HEK293 (cell line): ENCODE measurements around the gene ITPKC.
A peak's percentile ranks its signal among the peaks of the same experiment; 100 is the strongest.

Source experiments
- EGR2 ChIP-seq: fragments of 450-650 bp; formaldehyde crosslinking; IDR thresholded peaks from 2 replicates; pipeline ENCODE4 v1.5.1; 2016; ENCODE audit warnings: low read depth, missing biosample characterization, missing genetic modification characterization
- GLIS2 ChIP-seq: fragments of 450-650 bp; formaldehyde crosslinking; IDR thresholded peaks from 2 replicates; pipeline ENCODE4 v1.5.1; 2016; ENCODE audit warnings: missing biosample characterization, missing genetic modification characterization
- TRIM28 ChIP-seq: IDR thresholded peaks from 2 replicates; pipeline ENCODE4 v1.6.1; 2011; ENCODE audit warnings: low read length, control low read depth, borderline replicate concordance
- WT1 ChIP-seq: fragments of 450-650 bp; formaldehyde crosslinking; IDR thresholded peaks from 2 replicates; pipeline ENCODE4 v1.5.1; 2016; ENCODE audit warnings: missing biosample characterization, missing genetic modification characterization
- ZBTB17 ChIP-seq: fragments of 450-650 bp; formaldehyde crosslinking; IDR thresholded peaks from 2 replicates; pipeline ENCODE4 v1.5.1; 2016; ENCODE audit warnings: missing biosample characterization, missing genetic modification characterization
- ZBTB21 ChIP-seq: fragments of 450-650 bp; formaldehyde crosslinking; IDR thresholded peaks from 2 replicates; pipeline ENCODE4 v1.5.1; 2017; ENCODE audit warnings: missing biosample characterization, missing genetic modification characterization
- ZBTB8A ChIP-seq: fragments of 450-650 bp; formaldehyde crosslinking; IDR thresholded peaks from 2 replicates; pipeline ENCODE4 v1.5.1; 2016; ENCODE audit warnings: missing biosample characterization, missing genetic modification characterization
- ZNF114 ChIP-seq: fragments of 450-650 bp; formaldehyde crosslinking; IDR thresholded peaks from 2 replicates; pipeline ENCODE4 v1.5.0; 2017; ENCODE audit warnings: missing biosample characterization, missing genetic modification characterization
- ZNF16 ChIP-seq: fragments of 450-650 bp; formaldehyde crosslinking; IDR thresholded peaks from 2 replicates; pipeline ENCODE4 v1.5.1; 2016; ENCODE audit warnings: low read depth, missing biosample characterization, missing genetic modification characterization
- ZNF239 ChIP-seq: fragments of 450-650 bp; formaldehyde crosslinking; IDR thresholded peaks from 2 replicates; pipeline ENCODE4 v1.5.1; 2016; ENCODE audit warnings: missing biosample characterization, missing genetic modification characterization
- ZNF266 ChIP-seq: fragments of 450-650 bp; formaldehyde crosslinking; IDR thresholded peaks from 2 replicates; pipeline ENCODE4 v1.5.1; 2016; ENCODE audit warnings: missing biosample characterization, missing genetic modification characterization, low read depth
- ZNF529 ChIP-seq: fragments of 450-650 bp; formaldehyde crosslinking; IDR thresholded peaks from 2 replicates; pipeline ENCODE4 v1.5.1; 2017; ENCODE audit warnings: missing genetic modification characterization, missing biosample characterization; ENCODE audit not compliant: insufficient replicate concordance
- ZNF664 ChIP-seq: fragments of 450-650 bp; formaldehyde crosslinking; IDR thresholded peaks from 2 replicates; pipeline ENCODE4 v1.5.1; 2016; ENCODE audit warnings: missing biosample characterization, missing genetic modification characterization
- ZNF837 ChIP-seq: fragments of 450-650 bp; formaldehyde crosslinking; IDR thresholded peaks from 2 replicates; pipeline ENCODE4 v1.5.1; 2016; ENCODE audit warnings: missing biosample characterization, missing genetic modification characterization
- ZNF843 ChIP-seq: fragments of 450-650 bp; formaldehyde crosslinking; IDR thresholded peaks from 2 replicates; pipeline ENCODE4 v1.5.1; 2016; ENCODE audit warnings: missing biosample characterization, missing genetic modification characterization
- TF ChIP-seq, protein P1 (sequence below): fragments of 450-650 bp; formaldehyde crosslinking; IDR thresholded peaks from 2 replicates; pipeline ENCODE4 v1.5.1; 2017; ENCODE audit warnings: missing biosample characterization, missing genetic modification characterization
- TF ChIP-seq, protein P2 (sequence below): fragments of 450-650 bp; formaldehyde crosslinking; IDR thresholded peaks from 2 replicates; pipeline ENCODE4 v1.5.1; 2016; ENCODE audit warnings: missing biosample characterization, missing genetic modification characterization
- TF ChIP-seq, protein P3 (sequence below): fragments of 450-650 bp; formaldehyde crosslinking; IDR thresholded peaks from 2 replicates; pipeline ENCODE4 v1.5.1; 2016; ENCODE audit warnings: missing biosample characterization, missing genetic modification characterization
- TF ChIP-seq, protein P4 (sequence below): fragments of 450-650 bp; formaldehyde crosslinking; IDR thresholded peaks from 2 replicates; pipeline ENCODE4 v1.5.1; 2016; ENCODE audit warnings: missing biosample characterization, missing genetic modification characterization, borderline replicate concordance
- TF ChIP-seq, protein P5 (sequence below): fragments of 450-650 bp; formaldehyde crosslinking; IDR thresholded peaks from 2 replicates; pipeline ENCODE4 v1.5.1; 2016; ENCODE audit warnings: missing biosample characterization, missing genetic modification characterization
- TF ChIP-seq, protein P6 (sequence below): fragments of 450-650 bp; formaldehyde crosslinking; IDR thresholded peaks from 2 replicates; pipeline ENCODE4 v1.5.1; 2017; ENCODE audit warnings: missing biosample characterization, missing genetic modification characterization

Gene ITPKC

DNA sequence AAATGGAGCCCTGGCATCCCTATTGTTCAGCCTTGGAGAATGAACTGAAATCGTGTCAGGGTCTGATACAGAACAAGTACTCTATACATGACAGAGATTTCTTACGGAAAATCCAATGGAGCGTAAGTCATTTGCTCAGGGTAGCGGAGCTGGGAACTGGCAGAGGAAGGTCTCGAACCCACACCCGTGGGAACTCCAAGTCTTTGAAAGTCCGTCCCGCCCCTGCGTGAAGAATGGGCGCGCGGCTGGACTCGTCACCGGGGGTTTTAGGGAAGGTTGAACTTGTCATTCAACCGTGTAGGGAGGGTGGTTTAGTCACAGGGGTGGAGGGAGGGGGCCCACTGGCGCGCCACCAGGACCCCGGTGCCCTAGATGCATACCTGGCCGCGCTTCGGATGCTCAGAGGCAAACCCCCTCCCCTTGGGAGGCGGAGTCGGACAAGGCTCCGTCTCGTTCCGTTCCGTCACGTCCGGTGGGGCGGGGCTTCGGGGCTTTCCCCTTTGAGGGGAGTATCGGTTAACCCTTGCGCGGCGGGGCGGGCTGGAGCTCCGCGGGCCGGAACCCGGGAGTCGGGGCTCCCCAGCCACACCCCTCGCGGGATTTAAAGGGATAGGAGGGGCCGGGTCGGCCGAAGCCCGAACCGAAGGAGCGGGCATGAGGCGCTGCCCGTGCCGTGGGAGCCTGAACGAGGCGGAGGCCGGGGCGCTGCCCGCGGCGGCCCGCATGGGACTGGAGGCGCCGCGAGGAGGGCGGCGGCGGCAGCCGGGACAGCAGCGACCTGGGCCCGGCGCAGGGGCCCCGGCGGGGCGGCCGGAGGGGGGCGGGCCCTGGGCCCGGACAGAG lies at the start of gene ITPKC, which contains the start of gene COQ8B (continued):
- TF ChIP-seq WT1 (tag by site-specific recombination), result peak; percentile 97
- peak; percentile 57; the same call in 1 of the 2 replicates for TF ChIP-seq ZBTB17 (tag by site-specific recombination)
- no peak for TF ChIP-seq ZNF266 (tag by site-specific recombination)
- TF ChIP-seq, protein P1, sequence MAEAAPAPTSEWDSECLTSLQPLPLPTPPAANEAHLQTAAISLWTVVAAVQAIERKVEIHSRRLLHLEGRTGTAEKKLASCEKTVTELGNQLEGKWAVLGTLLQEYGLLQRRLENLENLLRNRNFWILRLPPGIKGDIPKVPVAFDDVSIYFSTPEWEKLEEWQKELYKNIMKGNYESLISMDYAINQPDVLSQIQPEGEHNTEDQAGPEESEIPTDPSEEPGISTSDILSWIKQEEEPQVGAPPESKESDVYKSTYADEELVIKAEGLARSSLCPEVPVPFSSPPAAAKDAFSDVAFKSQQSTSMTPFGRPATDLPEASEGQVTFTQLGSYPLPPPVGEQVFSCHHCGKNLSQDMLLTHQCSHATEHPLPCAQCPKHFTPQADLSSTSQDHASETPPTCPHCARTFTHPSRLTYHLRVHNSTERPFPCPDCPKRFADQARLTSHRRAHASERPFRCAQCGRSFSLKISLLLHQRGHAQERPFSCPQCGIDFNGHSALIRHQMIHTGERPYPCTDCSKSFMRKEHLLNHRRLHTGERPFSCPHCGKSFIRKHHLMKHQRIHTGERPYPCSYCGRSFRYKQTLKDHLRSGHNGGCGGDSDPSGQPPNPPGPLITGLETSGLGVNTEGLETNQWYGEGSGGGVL (tag by site-specific recombination), result peak; percentile 83
- TF ChIP-seq ZNF239 (tag by site-specific recombination), result 0 out of 2 replicates have a peak, but pooled peaks have one; percentile 21
- no peak for TF ChIP-seq ZNF16 (tag by site-specific recombination)
- TF ChIP-seq ZBTB8A (tag by site-specific recombination), result 0 out of 2 replicates have a peak, but pooled peaks have one; percentile 55
- TF ChIP-seq, protein P2, sequence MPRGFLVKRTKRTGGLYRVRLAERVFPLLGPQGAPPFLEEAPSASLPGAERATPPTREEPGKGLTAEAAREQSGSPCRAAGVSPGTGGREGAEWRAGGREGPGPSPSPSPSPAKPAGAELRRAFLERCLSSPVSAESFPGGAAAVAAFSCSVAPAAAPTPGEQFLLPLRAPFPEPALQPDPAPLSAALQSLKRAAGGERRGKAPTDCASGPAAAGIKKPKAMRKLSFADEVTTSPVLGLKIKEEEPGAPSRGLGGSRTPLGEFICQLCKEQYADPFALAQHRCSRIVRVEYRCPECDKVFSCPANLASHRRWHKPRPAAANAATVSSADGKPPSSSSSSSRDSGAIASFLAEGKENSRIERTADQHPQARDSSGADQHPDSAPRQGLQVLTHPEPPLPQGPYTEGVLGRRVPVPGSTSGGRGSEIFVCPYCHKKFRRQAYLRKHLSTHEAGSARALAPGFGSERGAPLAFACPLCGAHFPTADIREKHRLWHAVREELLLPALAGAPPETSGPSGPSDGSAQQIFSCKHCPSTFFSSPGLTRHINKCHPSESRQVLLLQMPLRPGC (tag by site-specific recombination), result no peak; the same call in 1 of the 2 replicates
- no peak for TF ChIP-seq TRIM28
- TF ChIP-seq, protein P3, sequence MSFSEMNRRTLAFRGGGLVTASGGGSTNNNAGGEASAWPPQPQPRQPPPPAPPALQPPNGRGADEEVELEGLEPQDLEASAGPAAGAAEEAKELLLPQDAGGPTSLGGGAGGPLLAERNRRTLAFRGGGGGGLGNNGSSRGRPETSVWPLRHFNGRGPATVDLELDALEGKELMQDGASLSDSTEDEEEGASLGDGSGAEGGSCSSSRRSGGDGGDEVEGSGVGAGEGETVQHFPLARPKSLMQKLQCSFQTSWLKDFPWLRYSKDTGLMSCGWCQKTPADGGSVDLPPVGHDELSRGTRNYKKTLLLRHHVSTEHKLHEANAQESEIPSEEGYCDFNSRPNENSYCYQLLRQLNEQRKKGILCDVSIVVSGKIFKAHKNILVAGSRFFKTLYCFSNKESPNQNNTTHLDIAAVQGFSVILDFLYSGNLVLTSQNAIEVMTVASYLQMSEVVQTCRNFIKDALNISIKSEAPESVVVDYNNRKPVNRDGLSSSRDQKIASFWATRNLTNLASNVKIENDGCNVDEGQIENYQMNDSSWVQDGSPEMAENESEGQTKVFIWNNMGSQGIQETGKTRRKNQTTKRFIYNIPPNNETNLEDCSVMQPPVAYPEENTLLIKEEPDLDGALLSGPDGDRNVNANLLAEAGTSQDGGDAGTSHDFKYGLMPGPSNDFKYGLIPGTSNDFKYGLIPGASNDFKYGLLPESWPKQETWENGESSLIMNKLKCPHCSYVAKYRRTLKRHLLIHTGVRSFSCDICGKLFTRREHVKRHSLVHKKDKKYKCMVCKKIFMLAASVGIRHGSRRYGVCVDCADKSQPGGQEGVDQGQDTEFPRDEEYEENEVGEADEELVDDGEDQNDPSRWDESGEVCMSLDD, result peak; percentile 98
- TF ChIP-seq, protein P4, sequence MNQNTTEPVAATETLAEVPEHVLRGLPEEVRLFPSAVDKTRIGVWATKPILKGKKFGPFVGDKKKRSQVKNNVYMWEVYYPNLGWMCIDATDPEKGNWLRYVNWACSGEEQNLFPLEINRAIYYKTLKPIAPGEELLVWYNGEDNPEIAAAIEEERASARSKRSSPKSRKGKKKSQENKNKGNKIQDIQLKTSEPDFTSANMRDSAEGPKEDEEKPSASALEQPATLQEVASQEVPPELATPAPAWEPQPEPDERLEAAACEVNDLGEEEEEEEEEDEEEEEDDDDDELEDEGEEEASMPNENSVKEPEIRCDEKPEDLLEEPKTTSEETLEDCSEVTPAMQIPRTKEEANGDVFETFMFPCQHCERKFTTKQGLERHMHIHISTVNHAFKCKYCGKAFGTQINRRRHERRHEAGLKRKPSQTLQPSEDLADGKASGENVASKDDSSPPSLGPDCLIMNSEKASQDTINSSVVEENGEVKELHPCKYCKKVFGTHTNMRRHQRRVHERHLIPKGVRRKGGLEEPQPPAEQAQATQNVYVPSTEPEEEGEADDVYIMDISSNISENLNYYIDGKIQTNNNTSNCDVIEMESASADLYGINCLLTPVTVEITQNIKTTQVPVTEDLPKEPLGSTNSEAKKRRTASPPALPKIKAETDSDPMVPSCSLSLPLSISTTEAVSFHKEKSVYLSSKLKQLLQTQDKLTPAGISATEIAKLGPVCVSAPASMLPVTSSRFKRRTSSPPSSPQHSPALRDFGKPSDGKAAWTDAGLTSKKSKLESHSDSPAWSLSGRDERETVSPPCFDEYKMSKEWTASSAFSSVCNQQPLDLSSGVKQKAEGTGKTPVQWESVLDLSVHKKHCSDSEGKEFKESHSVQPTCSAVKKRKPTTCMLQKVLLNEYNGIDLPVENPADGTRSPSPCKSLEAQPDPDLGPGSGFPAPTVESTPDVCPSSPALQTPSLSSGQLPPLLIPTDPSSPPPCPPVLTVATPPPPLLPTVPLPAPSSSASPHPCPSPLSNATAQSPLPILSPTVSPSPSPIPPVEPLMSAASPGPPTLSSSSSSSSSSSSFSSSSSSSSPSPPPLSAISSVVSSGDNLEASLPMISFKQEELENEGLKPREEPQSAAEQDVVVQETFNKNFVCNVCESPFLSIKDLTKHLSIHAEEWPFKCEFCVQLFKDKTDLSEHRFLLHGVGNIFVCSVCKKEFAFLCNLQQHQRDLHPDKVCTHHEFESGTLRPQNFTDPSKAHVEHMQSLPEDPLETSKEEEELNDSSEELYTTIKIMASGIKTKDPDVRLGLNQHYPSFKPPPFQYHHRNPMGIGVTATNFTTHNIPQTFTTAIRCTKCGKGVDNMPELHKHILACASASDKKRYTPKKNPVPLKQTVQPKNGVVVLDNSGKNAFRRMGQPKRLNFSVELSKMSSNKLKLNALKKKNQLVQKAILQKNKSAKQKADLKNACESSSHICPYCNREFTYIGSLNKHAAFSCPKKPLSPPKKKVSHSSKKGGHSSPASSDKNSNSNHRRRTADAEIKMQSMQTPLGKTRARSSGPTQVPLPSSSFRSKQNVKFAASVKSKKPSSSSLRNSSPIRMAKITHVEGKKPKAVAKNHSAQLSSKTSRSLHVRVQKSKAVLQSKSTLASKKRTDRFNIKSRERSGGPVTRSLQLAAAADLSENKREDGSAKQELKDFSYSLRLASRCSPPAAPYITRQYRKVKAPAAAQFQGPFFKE, result no peak
- TF ChIP-seq ZNF843 (tag by site-specific recombination), result peak; percentile 66; the same call in 1 of the 2 replicates
- TF ChIP-seq EGR2, result no peak
- TF ChIP-seq ZNF114 (tag by site-specific recombination), result no peak
- TF ChIP-seq, protein P5, sequence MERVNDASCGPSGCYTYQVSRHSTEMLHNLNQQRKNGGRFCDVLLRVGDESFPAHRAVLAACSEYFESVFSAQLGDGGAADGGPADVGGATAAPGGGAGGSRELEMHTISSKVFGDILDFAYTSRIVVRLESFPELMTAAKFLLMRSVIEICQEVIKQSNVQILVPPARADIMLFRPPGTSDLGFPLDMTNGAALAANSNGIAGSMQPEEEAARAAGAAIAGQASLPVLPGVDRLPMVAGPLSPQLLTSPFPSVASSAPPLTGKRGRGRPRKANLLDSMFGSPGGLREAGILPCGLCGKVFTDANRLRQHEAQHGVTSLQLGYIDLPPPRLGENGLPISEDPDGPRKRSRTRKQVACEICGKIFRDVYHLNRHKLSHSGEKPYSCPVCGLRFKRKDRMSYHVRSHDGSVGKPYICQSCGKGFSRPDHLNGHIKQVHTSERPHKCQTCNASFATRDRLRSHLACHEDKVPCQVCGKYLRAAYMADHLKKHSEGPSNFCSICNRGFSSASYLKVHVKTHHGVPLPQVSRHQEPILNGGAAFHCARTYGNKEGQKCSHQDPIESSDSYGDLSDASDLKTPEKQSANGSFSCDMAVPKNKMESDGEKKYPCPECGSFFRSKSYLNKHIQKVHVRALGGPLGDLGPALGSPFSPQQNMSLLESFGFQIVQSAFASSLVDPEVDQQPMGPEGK, result peak; percentile 98
- TF ChIP-seq, protein P6, sequence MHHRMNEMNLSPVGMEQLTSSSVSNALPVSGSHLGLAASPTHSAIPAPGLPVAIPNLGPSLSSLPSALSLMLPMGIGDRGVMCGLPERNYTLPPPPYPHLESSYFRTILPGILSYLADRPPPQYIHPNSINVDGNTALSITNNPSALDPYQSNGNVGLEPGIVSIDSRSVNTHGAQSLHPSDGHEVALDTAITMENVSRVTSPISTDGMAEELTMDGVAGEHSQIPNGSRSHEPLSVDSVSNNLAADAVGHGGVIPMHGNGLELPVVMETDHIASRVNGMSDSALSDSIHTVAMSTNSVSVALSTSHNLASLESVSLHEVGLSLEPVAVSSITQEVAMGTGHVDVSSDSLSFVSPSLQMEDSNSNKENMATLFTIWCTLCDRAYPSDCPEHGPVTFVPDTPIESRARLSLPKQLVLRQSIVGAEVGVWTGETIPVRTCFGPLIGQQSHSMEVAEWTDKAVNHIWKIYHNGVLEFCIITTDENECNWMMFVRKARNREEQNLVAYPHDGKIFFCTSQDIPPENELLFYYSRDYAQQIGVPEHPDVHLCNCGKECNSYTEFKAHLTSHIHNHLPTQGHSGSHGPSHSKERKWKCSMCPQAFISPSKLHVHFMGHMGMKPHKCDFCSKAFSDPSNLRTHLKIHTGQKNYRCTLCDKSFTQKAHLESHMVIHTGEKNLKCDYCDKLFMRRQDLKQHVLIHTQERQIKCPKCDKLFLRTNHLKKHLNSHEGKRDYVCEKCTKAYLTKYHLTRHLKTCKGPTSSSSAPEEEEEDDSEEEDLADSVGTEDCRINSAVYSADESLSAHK, result no peak
- TF ChIP-seq ZBTB21 (tag by site-specific recombination), result peak; percentile 89
- peak; percentile 87 for TF ChIP-seq GLIS2
- no peak for TF ChIP-seq ZNF837 (tag by site-specific recombination)
- TF ChIP-seq ZNF664 (tag by site-specific recombination), result 0 out of 2 replicates have a peak, but pooled peaks have one; percentile 4
- TF ChIP-seq ZNF529 (tag by site-specific recombination), result no peak
